GM18517 (cell line): ENCODE results near the gene NFX1.

Experiments used
- ATAC-seq: cut with Tn5 transposase; IDR thresholded peaks from one replicate; pipeline ENCODE4 v1.9.1; 2021; ENCODE audit warnings: mild to moderate bottlenecking, moderate library complexity; ENCODE audit not compliant: unreplicated experiment

Gene NFX1

GRCh38 chr9:33290247-33291030 lies at the start of gene NFX1:
Gene NFX1, plus strand, starts transcription at chr9:33290516. Its CDS starts 57 bp downstream, at chr9:33290573.
- peak; percentile 87 for ATAC-seq

DNA sequence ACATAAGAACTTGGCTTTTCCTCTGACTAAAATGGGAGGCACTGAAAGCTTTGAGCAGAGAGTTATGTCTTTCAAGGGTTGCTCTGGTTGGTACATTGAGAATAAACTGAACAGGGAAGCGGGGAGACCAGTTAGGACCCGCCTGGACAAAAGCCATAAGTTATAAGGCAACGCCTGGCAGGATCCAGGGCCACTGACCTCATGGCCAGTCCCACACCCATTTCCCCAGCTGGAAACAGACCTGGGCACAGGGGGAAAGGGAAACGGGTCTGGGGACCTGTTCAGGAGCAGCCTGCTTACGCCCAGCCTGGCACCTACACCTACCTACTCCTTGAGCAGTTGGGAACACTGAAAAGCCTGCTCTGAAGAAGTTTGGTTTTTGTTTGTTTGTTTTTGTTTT lies 49.0 kb upstream of the NFX1 start:
- ATAC-seq, result no peak

- no peak for ATAC-seq
These were observed 47.6 kb upstream of the NFX1 start for GRCh38 chr9:33242609-33243134.

GRCh38 chr9:33244137-33244784 lies 46.1 kb upstream of the NFX1 start:
- ATAC-seq, result no peak

DNA sequence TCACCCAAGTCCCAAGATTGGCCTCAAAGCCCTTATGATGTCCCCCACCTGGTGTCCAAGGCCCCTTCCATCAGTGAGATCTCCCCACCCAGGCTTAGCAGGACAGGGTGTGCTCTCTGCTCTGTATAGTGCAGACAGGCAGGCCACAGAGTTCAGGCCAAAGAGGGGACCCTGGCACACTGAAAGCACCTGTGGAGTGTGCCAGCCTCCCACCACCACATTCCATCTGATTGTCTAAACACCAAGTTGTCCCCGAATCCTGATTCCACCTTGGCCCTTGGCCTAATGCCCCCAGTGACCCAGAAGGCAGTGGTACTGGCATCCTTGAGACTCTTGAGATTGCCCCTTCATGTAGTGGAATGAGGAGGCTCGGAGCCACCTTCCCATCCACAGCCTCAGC lies 45.0 kb upstream of the NFX1 start:
- ATAC-seq, result no peak

DNA sequence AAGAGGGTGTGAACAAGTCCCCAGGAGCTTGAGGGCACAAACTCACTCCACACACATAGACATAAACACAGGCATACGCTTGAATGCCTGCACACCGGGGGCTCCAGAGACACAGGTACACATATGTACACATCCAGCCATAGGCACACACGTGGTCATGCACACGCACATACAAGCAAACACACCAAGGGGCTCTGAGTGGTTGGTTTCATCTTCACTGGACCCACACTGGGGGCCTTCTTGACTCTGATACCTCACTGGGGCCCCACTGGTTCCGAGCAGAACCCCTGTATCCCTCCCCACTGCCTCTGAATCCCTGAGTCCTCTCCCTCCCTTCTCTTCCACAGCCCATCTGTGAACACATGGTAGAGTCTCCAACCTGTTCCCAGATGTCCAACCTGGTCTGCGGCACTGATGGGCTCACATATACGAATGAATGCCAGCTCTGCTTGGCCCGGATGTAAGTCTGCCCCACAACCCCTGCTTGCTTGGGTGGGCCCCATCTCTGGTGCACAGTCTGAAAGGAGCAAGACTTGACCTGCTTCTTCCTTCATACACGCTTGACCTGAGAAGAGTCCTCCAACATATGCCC lies 44.0 kb upstream of the NFX1 start:
- no peak for ATAC-seq

DNA sequence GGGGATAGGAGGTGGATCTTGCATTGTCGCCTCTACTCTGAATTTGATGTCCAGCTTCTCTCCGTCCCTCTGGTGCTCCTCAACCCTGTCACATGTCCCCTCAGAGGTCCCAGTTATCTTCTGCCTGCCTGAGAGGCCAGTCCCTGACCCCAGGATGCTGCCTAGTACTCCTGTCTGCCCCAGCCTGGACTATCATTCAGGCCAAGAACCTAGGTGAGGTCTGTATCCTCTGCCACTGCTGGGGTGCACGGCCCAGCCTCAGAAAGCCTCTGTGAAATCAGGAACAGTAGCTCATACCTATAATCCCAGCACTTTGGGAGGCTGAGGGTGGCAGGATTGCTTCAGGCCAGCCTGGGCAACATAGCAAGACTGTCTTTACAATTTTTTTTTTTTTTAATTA lies 41.7 kb upstream of the NFX1 start:
- no peak for ATAC-seq

GRCh38 chr9:33249087-33249658 lies 41.1 kb upstream of the NFX1 start:
- ATAC-seq, result peak; percentile 57

DNA sequence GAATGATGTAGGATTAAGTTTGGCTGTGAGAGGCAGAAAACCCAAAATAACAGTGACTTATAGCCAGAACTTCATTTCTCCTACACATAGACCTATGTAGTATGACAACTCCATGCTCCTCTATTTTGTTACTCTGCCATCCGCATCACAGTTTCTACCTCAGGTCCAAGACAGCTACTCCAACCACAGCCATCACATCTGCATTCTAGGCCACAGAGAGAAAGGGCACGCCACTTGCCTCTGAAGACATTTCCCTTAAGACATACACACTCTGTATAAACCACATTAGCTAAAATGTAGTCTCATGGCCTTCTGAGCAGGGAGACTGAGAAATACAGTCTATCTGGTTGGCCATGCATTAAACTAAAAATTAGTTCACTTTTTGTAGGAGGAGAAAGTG lies 40.3 kb upstream of the NFX1 start:
- no peak for ATAC-seq

DNA sequence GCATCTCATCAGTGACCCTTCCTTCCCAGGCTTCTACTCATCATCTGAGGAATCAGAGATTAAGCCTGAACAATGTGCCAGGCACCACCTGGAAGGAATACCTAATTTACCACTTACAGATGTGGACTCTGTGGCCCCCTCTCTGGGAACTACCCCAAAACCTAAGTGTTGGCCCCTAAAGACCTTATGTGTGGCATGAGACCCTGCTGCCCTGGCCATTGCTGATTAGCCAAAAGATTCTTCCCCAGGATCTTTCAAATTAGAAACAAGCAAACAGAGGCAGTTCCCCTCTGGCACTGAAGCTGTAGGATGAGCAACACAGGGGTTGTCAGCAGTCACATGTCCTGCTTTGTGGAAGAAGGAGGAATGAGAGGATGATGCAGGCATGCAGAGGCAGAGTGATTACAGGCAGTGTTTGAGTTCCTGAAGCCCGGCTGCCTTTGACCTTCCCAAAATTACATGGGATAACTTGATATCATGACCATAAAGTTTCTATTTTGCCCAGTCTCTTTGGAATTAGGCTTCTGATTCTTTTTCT lies 39.8 kb upstream of the NFX1 start:
- no peak for ATAC-seq

- no peak for ATAC-seq
These were observed 36.1 kb upstream of the NFX1 start for GRCh38 chr9:33254211-33254610.

DNA sequence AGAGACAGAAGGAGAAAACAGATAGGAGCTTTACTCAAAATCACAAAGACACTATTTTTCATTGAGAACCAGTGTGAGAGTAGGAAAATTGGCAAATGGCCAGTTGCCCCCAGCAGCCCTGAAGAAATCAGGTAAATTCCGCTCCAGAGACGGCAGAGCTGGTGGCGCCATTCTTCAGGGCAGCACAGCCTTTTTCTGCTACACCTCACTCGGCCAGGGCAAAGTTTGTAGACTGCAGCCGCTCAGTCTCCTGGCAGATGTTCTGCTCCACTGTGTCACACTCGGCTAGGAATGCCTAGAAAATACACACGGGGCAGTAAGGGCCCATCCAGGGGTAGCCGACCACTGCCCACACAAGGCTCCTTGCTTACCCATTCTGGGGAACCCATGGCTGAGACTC lies 35.3 kb upstream of the NFX1 start:
- no peak for ATAC-seq

DNA sequence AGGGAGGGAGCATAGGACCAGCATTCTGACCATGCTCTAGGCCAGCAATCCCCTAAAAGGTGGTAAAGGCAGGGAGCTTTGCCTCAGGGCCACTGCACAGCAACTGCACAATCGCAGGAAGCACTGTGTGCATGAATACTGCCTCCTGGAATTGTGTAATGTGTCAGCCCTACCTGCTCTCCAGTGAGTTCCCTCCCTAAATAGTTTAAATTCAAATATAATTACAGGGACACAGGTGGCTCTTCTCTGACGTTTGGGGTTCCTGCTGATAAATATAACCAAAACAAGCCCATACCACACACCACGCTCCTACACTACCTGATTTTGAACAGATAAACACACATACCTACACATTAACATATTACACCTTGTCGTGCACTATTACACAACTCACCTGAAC lies 34.8 kb upstream of the NFX1 start:
- ATAC-seq, result no peak

GRCh38 chr9:33256236-33256635 lies 34.1 kb upstream of the NFX1 start:
- ATAC-seq, result no peak

DNA sequence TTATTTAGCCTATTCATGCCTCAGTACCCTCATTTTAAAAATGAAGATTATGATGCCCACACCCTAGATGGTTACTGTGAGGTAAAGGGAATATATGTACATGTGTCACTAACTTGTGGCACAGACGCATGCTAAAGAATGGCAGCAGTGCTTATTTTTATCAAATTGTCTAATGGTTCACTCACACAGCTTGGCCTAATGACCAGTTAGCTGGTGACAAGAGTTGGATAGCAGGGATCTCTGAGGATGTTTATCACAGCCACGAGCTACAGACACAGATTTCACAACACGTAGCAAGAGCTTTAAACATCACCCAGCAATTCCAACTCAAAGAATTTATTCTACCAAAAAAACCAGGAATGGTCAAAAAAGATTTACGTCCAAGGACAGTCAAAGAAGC lies 33.0 kb upstream of the NFX1 start:
- ATAC-seq, result no peak

GRCh38 chr9:33260372-33260771 lies 29.9 kb upstream of the NFX1 start:
- no peak for ATAC-seq

- ATAC-seq, result no peak
These were observed 26.9 kb upstream of the NFX1 start for GRCh38 chr9:33263131-33264002.

- peak; percentile 19 for ATAC-seq
These were observed 26.3 kb upstream of the NFX1 start for GRCh38 chr9:33264003-33264472.

GRCh38 chr9:33264473-33265177 lies 25.7 kb upstream of the NFX1 start, which contains the start of the genes BAG1 and CHMP5:
Gene BAG1, minus strand, starts transcription at chr9:33264708.
Gene CHMP5, plus strand, starts transcription at chr9:33265049. Its CDS starts 30 bp downstream, at chr9:33265079.
- ATAC-seq, result peak; percentile 84
